Uterus (tissue), 4 donors: Measurements from ENCODE around the gene RSPH1. TPM values are rescaled to one million over a fixed set of nuclear protein-coding genes. Genes with fewer than 3 reads are reported as not detected.

ENCODE experiments used
- DNase-seq, 2 donors: peaks; one replicate each; pipeline ENCODE4 v3.0.0-alpha.2; 2019 to 2020
- H3K27ac ChIP-seq, 2 donors: fragments of 200-600 bp; sonication (generic); 1 replicate in 1 of 2; 2 replicates in 1 of 2; pipeline ENCODE4 v1.5.1; 2016 to 2018
- H3K27me3 ChIP-seq, 2 donors: fragments of 200-600 bp; sonication (generic); one replicate each; pipeline ENCODE4 v1.5.1; 2018 to 2019; ENCODE audit warnings: control low read depth in 1 of 2
- H3K36me3 ChIP-seq, 2 donors: fragments of 200-600 bp; sonication (generic); one replicate each; pipeline ENCODE4 v1.5.1; 2019; ENCODE audit warnings: control low read depth in 1 of 2
- H3K4me1 ChIP-seq, 2 donors: fragments of 200-600 bp; sonication (generic); one replicate each; pipeline ENCODE4 v1.5.1; 2018 to 2019; ENCODE audit warnings: control low read depth in 1 of 2
- H3K4me3 ChIP-seq, 2 donors: fragments of 200-600 bp; sonication (generic); 1 replicate in 1 of 2; 2 replicates in 1 of 2; pipeline ENCODE4 v1.5.1; 2018 to 2019; ENCODE audit warnings: mild to moderate bottlenecking in 1 of 2
- H3K9me3 ChIP-seq, 2 donors: fragments of 200-600 bp; sonication (generic); one replicate each; pipeline ENCODE4 v1.5.1; 2019; ENCODE audit warnings: control low read depth in 1 of 2
- POLR2A ChIP-seq, 2 donors: fragments of 450-650 bp; IDR thresholded peaks; one replicate each; pipeline ENCODE4 v1.6.1; 2016; ENCODE audit warnings: antibody characterized with exemption in 2 of 2, mild to moderate bottlenecking in 1 of 2, moderate library complexity in 1 of 2
- intact Hi-C: fragments of 100-400 bp; cut with DNase I; formaldehyde crosslinking; loops from one replicate; pipeline ENCODE4 v1.15.1; 2023; ENCODE audit warnings: low total_unique reads
- total RNA-seq, 4 donors: library from RNA; depleted of rRNA in 3 of 4; stranded (reverse); fragments of >200 nt in 3 of 4; gene quantifications; one replicate each; pipeline versions ENCODE4 v1.1.0 to v1.2.4, GENCODE V29; 2014 to 2023
- TF ChIP-seq, protein P1 (sequence below), 4 experiments: fragments of 200-600 bp in 2 of 4; fragments of 450-650 bp in 2 of 4; sonication (generic) in 2 of 4; IDR thresholded peaks; one replicate each; pipeline ENCODE4 v1.5.1; 2016 to 2019; ENCODE audit warnings: antibody characterized with exemption in 4 of 4, mild to moderate bottlenecking in 2 of 4, moderate library complexity in 1 of 4
- donor health status: DM: yes; HTN: yes; CAD: no.

Gene RSPH1
- total RNA-seq, 4 donors from 2014 or later: 1.7 to 3.4 TPM; not detected in 2

DNA sequence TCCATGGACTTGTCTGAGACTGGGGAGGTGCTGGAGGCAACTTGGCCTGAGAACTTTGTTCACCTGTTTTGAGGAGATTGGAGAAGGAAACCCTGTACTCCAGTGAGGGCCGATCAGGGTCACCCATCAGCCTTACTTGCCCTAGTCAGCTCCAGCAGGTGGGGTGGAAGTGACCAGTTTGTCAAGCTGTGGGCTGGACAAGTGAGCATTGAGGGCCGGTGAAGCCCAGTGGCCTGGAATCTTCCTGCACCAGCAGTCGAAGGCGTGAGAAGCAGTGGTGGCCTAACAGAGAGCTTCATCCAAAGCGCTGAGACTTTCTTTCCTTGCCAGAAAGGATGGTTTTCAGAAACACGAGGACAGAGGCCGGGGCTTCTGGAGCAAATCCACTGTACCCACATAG lies 27.2 kb upstream of the RSPH1 start:
- Histone ChIP-seq H3K27ac (no peak overlapping the region), H3K4me1 (peaks cover 0 to 6% of the 10 kb centered on the region in 2 donors), H3K27me3 (no peaks in the 10 kb centered on the region), H3K36me3 (no peaks in the 10 kb centered on the region), H3K4me3 (no peak overlapping the region), H3K9me3 (no peaks in the 10 kb centered on the region)
- TF ChIP-seq, protein P1, sequence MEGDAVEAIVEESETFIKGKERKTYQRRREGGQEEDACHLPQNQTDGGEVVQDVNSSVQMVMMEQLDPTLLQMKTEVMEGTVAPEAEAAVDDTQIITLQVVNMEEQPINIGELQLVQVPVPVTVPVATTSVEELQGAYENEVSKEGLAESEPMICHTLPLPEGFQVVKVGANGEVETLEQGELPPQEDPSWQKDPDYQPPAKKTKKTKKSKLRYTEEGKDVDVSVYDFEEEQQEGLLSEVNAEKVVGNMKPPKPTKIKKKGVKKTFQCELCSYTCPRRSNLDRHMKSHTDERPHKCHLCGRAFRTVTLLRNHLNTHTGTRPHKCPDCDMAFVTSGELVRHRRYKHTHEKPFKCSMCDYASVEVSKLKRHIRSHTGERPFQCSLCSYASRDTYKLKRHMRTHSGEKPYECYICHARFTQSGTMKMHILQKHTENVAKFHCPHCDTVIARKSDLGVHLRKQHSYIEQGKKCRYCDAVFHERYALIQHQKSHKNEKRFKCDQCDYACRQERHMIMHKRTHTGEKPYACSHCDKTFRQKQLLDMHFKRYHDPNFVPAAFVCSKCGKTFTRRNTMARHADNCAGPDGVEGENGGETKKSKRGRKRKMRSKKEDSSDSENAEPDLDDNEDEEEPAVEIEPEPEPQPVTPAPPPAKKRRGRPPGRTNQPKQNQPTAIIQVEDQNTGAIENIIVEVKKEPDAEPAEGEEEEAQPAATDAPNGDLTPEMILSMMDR (IDR thresholded peaks at IDR 0.05): no peak
- no peak for TF ChIP-seq POLR2A (IDR thresholded peaks at IDR 0.05)
- intact Hi-C loops: no loop called here
- no peak for DNase-seq

DNA sequence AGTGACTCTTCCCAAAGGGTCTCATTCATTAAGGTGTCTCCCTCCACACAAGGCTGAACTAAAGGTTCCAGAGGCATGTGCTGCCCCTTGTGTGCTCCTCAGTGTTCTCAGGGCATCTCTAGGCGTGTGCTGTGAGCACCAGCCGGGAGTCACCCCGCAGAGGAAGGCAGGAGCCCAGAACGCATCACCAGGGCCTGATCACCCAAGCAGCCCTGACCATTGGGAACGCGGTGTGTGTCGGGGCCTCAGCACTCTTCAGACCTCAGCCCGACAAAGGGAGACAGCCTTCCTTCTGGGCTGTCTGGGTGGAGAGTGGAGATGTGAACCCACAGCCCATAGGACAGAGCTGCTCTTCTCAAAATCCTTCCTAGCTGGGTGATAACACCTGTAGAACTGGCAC lies 26.7 kb upstream of the RSPH1 start:
- no peaks in the 10 kb centered on the region for H3K27me3 ChIP-seq
- H3K4me3 ChIP-seq: no peak overlapping the region
- no peaks in the 10 kb centered on the region for H3K36me3 ChIP-seq
- H3K9me3 ChIP-seq: no peaks in the 10 kb centered on the region
- no peak overlapping the region for H3K27ac ChIP-seq
- H3K4me1 ChIP-seq: peaks cover 0 to 6% of the 10 kb centered on the region in 2 donors
- TF ChIP-seq, protein P1 (IDR thresholded peaks at IDR 0.05): no peak
- TF ChIP-seq POLR2A (IDR thresholded peaks at IDR 0.05): no peak
- intact Hi-C loops: no loop called here
- DNase-seq: no peak

DNA sequence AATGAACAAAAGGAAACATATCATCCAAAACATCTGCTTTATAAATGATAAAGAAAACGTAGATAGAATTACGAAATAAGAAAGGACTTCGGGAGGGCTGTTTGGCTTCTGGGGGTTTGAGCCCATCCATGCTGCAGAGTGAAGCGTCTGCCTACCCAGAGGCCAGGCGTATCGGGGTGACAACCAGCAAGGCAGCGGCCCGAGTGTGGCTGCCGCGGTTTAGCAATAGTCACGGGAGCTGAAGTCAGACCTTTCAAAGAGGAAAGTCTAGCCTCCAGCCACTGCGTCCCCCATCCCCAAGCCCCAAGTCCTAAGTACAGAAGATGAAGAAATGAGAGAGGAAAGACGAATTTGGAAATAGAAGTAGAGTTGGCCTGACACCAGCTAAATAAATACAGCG lies 26.2 kb upstream of the RSPH1 start:
- Histone ChIP-seq H3K27ac (no peak overlapping the region), H3K36me3 (no peaks in the 10 kb centered on the region), H3K27me3 (no peaks in the 10 kb centered on the region), H3K4me3 (no peak overlapping the region), H3K9me3 (no peaks in the 10 kb centered on the region), H3K4me1 (peaks cover 0 to 6% of the 10 kb centered on the region in 2 donors)
- TF ChIP-seq, protein P1 (IDR thresholded peaks at IDR 0.05): no peak
- TF ChIP-seq POLR2A (IDR thresholded peaks at IDR 0.05): no peak
- no peak for DNase-seq
- intact Hi-C loops: no loop called here

DNA sequence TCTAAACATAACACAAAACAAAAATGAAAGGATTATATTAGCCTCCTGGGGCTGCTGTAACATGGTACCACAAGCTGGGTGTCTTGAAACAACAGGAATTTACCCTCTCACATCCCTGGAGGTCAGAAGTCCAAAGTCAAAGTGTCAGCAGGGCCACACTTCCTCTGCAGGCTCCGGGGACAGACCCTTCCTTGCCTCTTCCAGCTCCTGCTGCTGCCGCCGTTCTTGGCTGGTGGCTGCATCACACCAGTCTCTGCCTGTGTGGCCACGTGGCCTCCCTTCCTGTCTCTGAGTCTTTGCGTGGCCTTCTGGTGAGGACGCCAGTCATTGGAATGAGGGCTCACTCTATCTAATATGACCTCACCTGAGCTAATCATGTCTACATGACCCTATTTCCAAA lies 25.8 kb upstream of the RSPH1 start:
- no peak for TF ChIP-seq POLR2A (IDR thresholded peaks at IDR 0.05)
- TF ChIP-seq, protein P1 (IDR thresholded peaks at IDR 0.05): no peak
- intact Hi-C loops: no loop called here
- Histone ChIP-seq H3K9me3 (no peaks in the 10 kb centered on the region), H3K36me3 (no peaks in the 10 kb centered on the region), H3K27me3 (no peaks in the 10 kb centered on the region), H3K4me1 (peaks cover 0 to 6% of the 10 kb centered on the region in 2 donors), H3K27ac (no peak overlapping the region), H3K4me3 (no peak overlapping the region)
- DNase-seq: no peak

DNA sequence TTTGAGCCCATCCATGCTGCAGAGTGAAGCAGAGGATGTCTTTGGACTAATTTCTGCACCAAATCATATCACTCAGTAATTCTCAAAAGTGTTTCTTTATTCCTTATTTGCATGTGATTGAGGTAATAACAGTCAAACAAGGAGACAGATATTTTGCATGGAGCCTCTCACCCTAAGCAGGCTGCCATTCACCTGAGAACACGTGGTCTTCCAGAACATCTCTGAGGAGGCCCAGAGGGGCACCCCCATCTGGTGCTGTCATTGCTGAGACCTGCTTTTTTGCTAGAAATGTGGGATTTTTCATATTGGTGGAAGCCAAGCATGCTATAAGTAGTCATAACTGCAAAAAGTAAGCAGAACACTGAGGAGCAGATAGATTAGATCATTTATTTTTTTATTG lies 25.4 kb upstream of the RSPH1 start:
- Histone ChIP-seq H3K36me3 (no peaks in the 10 kb centered on the region), H3K27ac (no peak overlapping the region), H3K4me1 (peaks cover 0 to 6% of the 10 kb centered on the region in 2 donors), H3K9me3 (no peaks in the 10 kb centered on the region), H3K4me3 (no peak overlapping the region), H3K27me3 (no peaks in the 10 kb centered on the region)
- DNase-seq: no peak
- TF ChIP-seq, protein P1 (IDR thresholded peaks at IDR 0.05): no peak
- TF ChIP-seq POLR2A (IDR thresholded peaks at IDR 0.05): no peak
- intact Hi-C loops: no loop called here
